Fibroblast of lung (primary cell): ENCODE results near the gene TDRD9. TPM values are rescaled to one million over a fixed set of nuclear protein-coding genes. Genes with fewer than 3 reads are reported as not detected.

Source experiments
- DNase-seq, 2 donors: peaks; one replicate each; pipeline versions ENCODE4 v3.0.0 to v3.0.0-alpha.2; 2010; ENCODE audit warnings: low read depth in 2 of 2
- H2AFZ ChIP-seq: 2 replicates; pipeline ENCODE4 v1.5.1; 2012; ENCODE audit warnings: low read length, control low read depth, inconsistent platforms
- H3K27ac ChIP-seq: 2 replicates; pipeline ENCODE4 v1.5.1; 2011; ENCODE audit warnings: low read length, control low read depth; ENCODE audit not compliant: insufficient read depth
- H3K27me3 ChIP-seq: 2 replicates; pipeline ENCODE4 v1.5.1; 2011; ENCODE audit warnings: mild to moderate bottlenecking, low read length; ENCODE audit not compliant: control insufficient read depth, insufficient read depth
- H3K36me3 ChIP-seq: 2 replicates; pipeline ENCODE4 v1.5.1; 2011; ENCODE audit warnings: low read length; ENCODE audit not compliant: control insufficient read depth, insufficient read depth
- H3K4me1 ChIP-seq: 2 replicates; pipeline ENCODE4 v1.5.1; 2011; ENCODE audit warnings: low read length; ENCODE audit not compliant: control insufficient read depth, insufficient read depth; ENCODE audit errors: extremely low read depth
- H3K4me2 ChIP-seq: 2 replicates; pipeline ENCODE4 v1.5.1; 2011; ENCODE audit warnings: low read length, control low read depth; ENCODE audit not compliant: insufficient read depth; ENCODE audit errors: extremely low read depth
- H3K4me3 ChIP-seq, 4 experiments: fragments of 200-600 bp in 1 of 4; sonication (generic) in 1 of 4; replicated peaks in 1 of 4; 2 replicates each; pipeline ENCODE4 v1.5.1; 2011 to 2016; ENCODE audit warnings: low read length in 4 of 4, low read depth in 3 of 4, mild to moderate bottlenecking in 3 of 4, control low read depth in 2 of 4, inconsistent platforms in 1 of 4, mixed read lengths in 1 of 4; ENCODE audit not compliant: insufficient read depth in 1 of 4; ENCODE audit errors: control extremely low read depth in 1 of 4
- H3K79me2 ChIP-seq: 2 replicates; pipeline ENCODE4 v1.5.1; 2012; ENCODE audit warnings: mild to moderate bottlenecking, low read length, inconsistent platforms; ENCODE audit not compliant: control insufficient read depth, insufficient read depth
- H3K9ac ChIP-seq: 2 replicates; pipeline ENCODE4 v1.5.1; 2011; ENCODE audit warnings: mild to moderate bottlenecking, low read length, control low read depth; ENCODE audit not compliant: insufficient read depth
- H3K9me3 ChIP-seq: 2 replicates; pipeline ENCODE4 v1.5.1; 2012; ENCODE audit warnings: low read depth, low read length; ENCODE audit not compliant: control insufficient read depth, insufficient read depth
- H4K20me1 ChIP-seq: 2 replicates; pipeline ENCODE4 v1.5.1; 2011; ENCODE audit warnings: low read length; ENCODE audit not compliant: control insufficient read depth, insufficient read depth; ENCODE audit errors: extremely low read depth
- EZH2 ChIP-seq: IDR thresholded peaks from 2 replicates; pipeline ENCODE4 v1.5.1; 2012; ENCODE audit warnings: low read length, control low read depth, mild to moderate bottlenecking; ENCODE audit errors: missing control alignments
- polyA plus RNA-seq, 2 donors: library from polyadenylated mRNA; depleted of rRNA in 1 of 2; stranded (reverse) in 1 of 2; unstranded in 1 of 2; fragments of >200 nt; gene quantifications; 2 replicates each; pipeline ENCODE4 v1.2.1, GENCODE V29; 2011 to 2012; ENCODE audit warnings: missing spikeins in 1 of 2
- total RNA-seq: library from RNA; depleted of rRNA; stranded (reverse); fragments of >200 nt; gene quantifications from 2 replicates; pipeline ENCODE4 v1.2.1, GENCODE V29; 2014
- TF ChIP-seq, protein P1 (sequence below), 2 donors: IDR thresholded peaks in 1 of 2; conservative IDR thresholded peaks in 1 of 2; 1 replicate in 1 of 2; 2 replicates in 1 of 2; pipeline ENCODE4 v1.5.1; 2011 to 2012; ENCODE audit warnings: low read length in 2 of 2, control low read depth in 1 of 2, inconsistent platforms in 1 of 2, low read depth in 1 of 2, mild to moderate bottlenecking in 1 of 2

The TDRD9 gene
- total and polyA plus RNA-seq, 2 donors (not counting 1 experiment from before 2014, with no cell fraction given), result 0.28 to 0.50 TPM

- Histone ChIP-seq H3K4me3 (no peak overlapping the region), H4K20me1 (no peaks in the 10 kb centered on the region), H3K9me3 (no peaks in the 10 kb centered on the region), H3K36me3 (peaks cover 1% of the 10 kb centered on the region), H3K79me2 (no peaks in the 10 kb centered on the region), H3K4me2 (no peak overlapping the region), H2AFZ (no peak overlapping the region), H3K4me1 (peaks cover 2% of the 10 kb centered on the region), H3K27me3 (no peaks in the 10 kb centered on the region), H3K27ac (no peak overlapping the region), H3K9ac (no peak overlapping the region)
- no peak for DNase-seq
- no peak for TF ChIP-seq EZH2
- TF ChIP-seq, protein P1, sequence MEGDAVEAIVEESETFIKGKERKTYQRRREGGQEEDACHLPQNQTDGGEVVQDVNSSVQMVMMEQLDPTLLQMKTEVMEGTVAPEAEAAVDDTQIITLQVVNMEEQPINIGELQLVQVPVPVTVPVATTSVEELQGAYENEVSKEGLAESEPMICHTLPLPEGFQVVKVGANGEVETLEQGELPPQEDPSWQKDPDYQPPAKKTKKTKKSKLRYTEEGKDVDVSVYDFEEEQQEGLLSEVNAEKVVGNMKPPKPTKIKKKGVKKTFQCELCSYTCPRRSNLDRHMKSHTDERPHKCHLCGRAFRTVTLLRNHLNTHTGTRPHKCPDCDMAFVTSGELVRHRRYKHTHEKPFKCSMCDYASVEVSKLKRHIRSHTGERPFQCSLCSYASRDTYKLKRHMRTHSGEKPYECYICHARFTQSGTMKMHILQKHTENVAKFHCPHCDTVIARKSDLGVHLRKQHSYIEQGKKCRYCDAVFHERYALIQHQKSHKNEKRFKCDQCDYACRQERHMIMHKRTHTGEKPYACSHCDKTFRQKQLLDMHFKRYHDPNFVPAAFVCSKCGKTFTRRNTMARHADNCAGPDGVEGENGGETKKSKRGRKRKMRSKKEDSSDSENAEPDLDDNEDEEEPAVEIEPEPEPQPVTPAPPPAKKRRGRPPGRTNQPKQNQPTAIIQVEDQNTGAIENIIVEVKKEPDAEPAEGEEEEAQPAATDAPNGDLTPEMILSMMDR (conservative IDR thresholded peaks at IDR 0.05 in 1 of 2, IDR thresholded peaks at IDR 0.05 in 1 of 2; ENCODE audit: low read depth in 1 of 2, low read length in 2 of 2), result no peak
Measured at GRCh38 chr14:103908580-103908979, 19.7 kb upstream of the TDRD9 start.

DNA sequence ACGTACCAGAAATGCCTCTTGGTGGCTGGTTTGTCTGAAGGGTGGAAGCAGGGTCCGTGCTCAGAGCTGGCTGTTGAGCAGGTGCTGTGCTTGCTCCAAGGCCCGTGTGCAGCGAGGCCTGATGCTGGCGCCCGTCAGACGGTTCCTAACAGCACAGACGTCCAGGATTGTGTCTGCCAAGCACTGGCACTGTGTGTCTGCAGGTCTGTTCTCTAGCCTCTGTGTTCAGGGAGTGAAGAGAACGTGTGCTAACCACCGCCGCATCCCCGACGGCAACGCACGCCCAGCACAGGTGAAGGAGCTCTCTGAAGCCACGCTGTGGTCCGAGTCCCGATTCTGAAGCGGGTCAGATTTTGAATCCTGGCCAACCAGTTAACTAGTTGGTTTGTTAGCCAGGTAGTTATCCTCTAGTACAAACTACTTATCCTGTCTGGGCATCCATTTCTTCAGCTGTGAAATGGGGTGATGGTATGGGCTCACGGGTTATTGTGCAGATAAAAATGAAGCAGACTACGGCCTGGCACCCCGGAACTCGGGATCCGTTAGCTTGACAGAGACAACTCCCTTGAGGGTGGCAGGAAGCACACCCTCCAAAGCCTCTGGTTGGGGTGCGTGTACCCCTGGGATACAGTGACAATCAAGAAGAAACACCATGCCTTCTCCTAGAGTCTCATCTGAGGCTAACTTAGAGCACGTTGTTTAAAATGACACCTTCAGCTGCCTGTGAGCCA is 18.6 kb upstream of the TDRD9 start:
- Histone ChIP-seq H3K4me3 (peak overlapping the region in 1 of 4 experiments; percentile 27), H3K36me3 (peaks cover 1% of the 10 kb centered on the region), H3K9me3 (no peaks in the 10 kb centered on the region), H3K9ac (no peak overlapping the region), H3K79me2 (no peaks in the 10 kb centered on the region), H3K4me1 (peaks cover 2% of the 10 kb centered on the region), H3K27ac (no peak overlapping the region), H3K27me3 (no peaks in the 10 kb centered on the region), H2AFZ (no peak overlapping the region), H3K4me2 (peak overlapping the region; percentile 1), H4K20me1 (no peaks in the 10 kb centered on the region)
- DNase-seq, result no peak
- TF ChIP-seq, protein P1 (conservative IDR thresholded peaks at IDR 0.05 in 1 of 2, IDR thresholded peaks at IDR 0.05 in 1 of 2; ENCODE audit: low read depth in 1 of 2, low read length in 2 of 2), result no peak
- TF ChIP-seq EZH2, result no peak

DNA sequence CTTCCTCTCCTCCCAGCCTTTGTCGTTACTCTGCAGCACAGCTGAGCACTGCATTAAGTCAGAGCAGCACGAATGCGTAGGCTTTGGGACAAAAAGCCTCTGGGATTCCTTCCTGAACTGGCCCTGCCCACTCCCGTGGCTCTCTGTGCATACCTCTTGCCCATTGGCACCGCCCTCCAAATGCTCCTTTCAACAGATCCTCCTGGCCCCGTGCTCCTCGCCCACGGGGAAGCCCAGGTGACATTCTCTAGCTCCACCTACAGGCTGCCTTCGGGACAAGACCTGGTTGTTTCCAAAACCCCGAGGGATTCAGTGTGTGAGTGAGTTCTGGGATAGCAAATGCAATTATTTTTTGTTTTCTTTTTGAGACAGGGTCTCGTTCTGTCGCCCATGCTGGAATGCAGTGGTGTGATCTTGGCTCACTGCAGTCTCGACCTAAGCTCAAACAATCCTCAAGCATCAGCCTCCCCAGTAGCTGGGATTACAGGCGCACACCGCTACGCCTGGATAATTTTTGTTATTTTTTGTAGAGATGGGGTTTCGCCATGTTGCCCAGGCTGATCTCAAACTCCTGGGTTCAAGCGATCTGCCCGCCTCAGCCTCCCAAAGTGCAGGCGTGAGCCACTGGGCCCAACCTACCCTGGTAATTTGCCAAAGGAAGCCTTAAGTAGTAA is 17.9 kb upstream of the TDRD9 start:
- no peaks in the 10 kb centered on the region for H3K27me3 ChIP-seq
- H3K4me3 ChIP-seq, result peak overlapping the region in 1 of 4 experiments; percentile 27
- H3K9me3 ChIP-seq, result no peaks in the 10 kb centered on the region
- no peak overlapping the region for H2AFZ ChIP-seq
- H4K20me1 ChIP-seq, result no peaks in the 10 kb centered on the region
- TF ChIP-seq EZH2, result no peak
- TF ChIP-seq, protein P1 (conservative IDR thresholded peaks at IDR 0.05 in 1 of 2, IDR thresholded peaks at IDR 0.05 in 1 of 2; ENCODE audit: low read depth in 1 of 2, low read length in 2 of 2), result peak; percentile 76 to 90
- H3K9ac ChIP-seq, result no peak overlapping the region
- peaks cover 2% of the 10 kb centered on the region for H3K4me1 ChIP-seq
- no peak overlapping the region for H3K27ac ChIP-seq
- peak; percentile 66 to 85 for DNase-seq
- H3K4me2 ChIP-seq, result peak overlapping the region; percentile 1
- H3K79me2 ChIP-seq, result no peaks in the 10 kb centered on the region
- H3K36me3 ChIP-seq, result peaks cover 1% of the 10 kb centered on the region
